SHP77 (cell line): ENCODE results near the gene VSTM5.

ENCODE experiments used
- DNase-seq, 2 experiments: peaks; one replicate each; lab custom pipeline; 2025; lab: John Stamatoyannopoulos, UW

VSTM5 gene

GRCh38 chr11:93842461-93842860, 8.0 kb downstream of the VSTM5 start:
- DNase-seq = no peak

GRCh38 chr11:93842034-93842433, 8.4 kb downstream of the VSTM5 start:
- DNase-seq = no peak

GRCh38 chr11:93841446-93841845, 9.0 kb downstream of the VSTM5 start:
- no peak for DNase-seq

GRCh38 chr11:93840981-93841380, 9.4 kb downstream of the VSTM5 start:
- DNase-seq = no peak

GRCh38 chr11:93840180-93840579, 10.2 kb downstream of the VSTM5 start:
- DNase-seq = no peak

- no peak for DNase-seq
Observed at GRCh38 chr11:93838967-93839366, 11.5 kb downstream of the VSTM5 start.

GRCh38 chr11:93832780-93833179, 17.6 kb downstream of the VSTM5 start:
- no peak for DNase-seq

- DNase-seq = no peak
Observed at GRCh38 chr11:93831343-93832127, 18.9 kb downstream of the VSTM5 start.

GRCh38 chr11:93829598-93829997, 20.8 kb downstream of the VSTM5 start:
- no peak for DNase-seq

GRCh38 chr11:93827363-93827762, 23.1 kb downstream of the VSTM5 start:
- DNase-seq = no peak

- DNase-seq = no peak
Observed at GRCh38 chr11:93823210-93823609, 27.2 kb downstream of the VSTM5 start.

- no peak for DNase-seq
Observed at GRCh38 chr11:93822359-93822758, 28.1 kb downstream of the VSTM5 start.

GRCh38 chr11:93821617-93822016, 28.8 kb downstream of the VSTM5 start:
- no peak for DNase-seq

GRCh38 chr11:93820847-93821246, 29.6 kb downstream of the VSTM5 start:
- no peak for DNase-seq

GRCh38 chr11:93819966-93820695, 30.3 kb downstream of the VSTM5 start:
- DNase-seq = no peak

- no peak for DNase-seq
Observed at GRCh38 chr11:93817426-93818348, 32.7 kb downstream of the VSTM5 start.

GRCh38 chr11:93814966-93815633, 35.3 kb downstream of the VSTM5 start:
- DNase-seq = no peak

- DNase-seq = no peak
Observed at GRCh38 chr11:93813974-93814373, 36.4 kb downstream of the VSTM5 start.

- no peak for DNase-seq
Observed at GRCh38 chr11:93807980-93808379, 42.4 kb downstream of the VSTM5 start.

- no peak for DNase-seq
Observed at GRCh38 chr11:93804879-93805278, 45.5 kb downstream of the VSTM5 start.

- no peak for DNase-seq
Observed at GRCh38 chr11:93801366-93801765, 49.1 kb downstream of the VSTM5 start.
